HEK293 (cell line): Measurements from ENCODE around the gene ZSCAN5B.

Source experiments
- CTCF ChIP-seq: fragments of 450-650 bp; formaldehyde crosslinking; IDR thresholded peaks from 2 replicates; pipeline ENCODE4 v1.5.1; 2016; ENCODE audit warnings: missing biosample characterization, missing genetic modification characterization
- GLI4 ChIP-seq: fragments of 450-650 bp; formaldehyde crosslinking; IDR thresholded peaks from 2 replicates; pipeline ENCODE4 v1.5.1; 2016; ENCODE audit warnings: missing biosample characterization, missing genetic modification characterization
- MEIS1 ChIP-seq: sonication (generic); formaldehyde crosslinking; IDR thresholded peaks from 2 replicates; pipeline ENCODE4 v1.8.1; 2022; ENCODE audit warnings: missing genetic modification reagents, mild to moderate bottlenecking, borderline replicate concordance
- REPIN1 ChIP-seq: fragments of 450-650 bp; formaldehyde crosslinking; IDR thresholded peaks from 2 replicates; pipeline ENCODE4 v1.5.1; 2017; ENCODE audit warnings: missing biosample characterization, missing genetic modification characterization, low read depth
- SETDB1 ChIP-seq: IDR thresholded peaks from one replicate; pipeline ENCODE4 v1.6.1; 2017; ENCODE audit warnings: mild to moderate bottlenecking, low read length, moderate library complexity, mixed read lengths; ENCODE audit not compliant: insufficient read length
- YY1 ChIP-seq: fragments of 450-650 bp; formaldehyde crosslinking; IDR thresholded peaks from 2 replicates; pipeline ENCODE4 v1.5.1; 2018; ENCODE audit warnings: missing biosample characterization, missing genetic modification characterization
- ZNF112 ChIP-seq: fragments of 450-650 bp; formaldehyde crosslinking; IDR thresholded peaks from 2 replicates; pipeline ENCODE4 v1.5.0; 2017; ENCODE audit warnings: missing biosample characterization, missing genetic modification characterization
- ZNF174 ChIP-seq: fragments of 450-650 bp; formaldehyde crosslinking; IDR thresholded peaks from 2 replicates; pipeline ENCODE4 v1.5.0; 2017; ENCODE audit warnings: missing biosample characterization, mild to moderate bottlenecking, missing genetic modification characterization
- ZNF341 ChIP-seq: fragments of 450-650 bp; formaldehyde crosslinking; IDR thresholded peaks from 2 replicates; pipeline ENCODE4; 2016; ENCODE audit warnings: low read depth, missing biosample characterization, missing genetic modification characterization
- ZNF530 ChIP-seq: fragments of 450-650 bp; formaldehyde crosslinking; IDR thresholded peaks from 2 replicates; pipeline ENCODE4 v1.5.1; 2016; ENCODE audit warnings: low read depth, missing biosample characterization, missing genetic modification characterization
- ZNF639 ChIP-seq: fragments of 450-650 bp; formaldehyde crosslinking; IDR thresholded peaks from 2 replicates; pipeline ENCODE4 v1.5.1; 2016; ENCODE audit warnings: missing biosample characterization, missing genetic modification characterization
- TF ChIP-seq, protein P1 (sequence below): fragments of 450-650 bp; formaldehyde crosslinking; IDR thresholded peaks from 2 replicates; pipeline ENCODE4 v1.5.1; 2016; ENCODE audit warnings: missing biosample characterization, missing genetic modification characterization
- TF ChIP-seq, protein P2 (sequence below): fragments of 450-650 bp; formaldehyde crosslinking; IDR thresholded peaks from 2 replicates; pipeline ENCODE4 v1.5.0; 2017; ENCODE audit warnings: missing biosample characterization, missing genetic modification characterization, borderline replicate concordance

DNA sequence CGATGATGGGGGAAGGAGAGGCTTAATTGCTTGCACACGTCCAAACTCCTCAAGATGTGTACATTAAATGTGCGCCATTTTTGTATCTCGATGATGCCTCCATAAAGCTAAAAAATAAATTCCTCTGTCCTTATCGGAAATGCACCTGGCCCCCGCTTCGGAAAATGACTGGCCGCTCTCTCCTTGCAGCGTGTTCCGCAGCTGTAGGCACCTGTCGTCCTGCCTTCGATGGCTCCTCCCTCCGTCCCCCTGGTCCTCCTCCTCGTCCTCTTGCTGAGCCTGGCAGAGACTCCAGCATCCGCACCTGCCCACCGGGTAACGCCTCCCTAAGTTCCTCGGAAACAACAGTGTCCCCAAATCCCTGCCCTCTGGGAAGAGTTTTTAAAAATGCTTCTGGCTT, 20.7 kb downstream of the ZSCAN5B start:
- TF ChIP-seq YY1 (tag by site-specific recombination) (no peak), ZNF530 (tag by site-specific recombination) (no peak), CTCF (tag by site-specific recombination) (no peak), ZNF341 (tag by site-specific recombination) (no peak), MEIS1 (CRISPR knock-in tag) (no peak), SETDB1 (no peak), REPIN1 (tag by site-specific recombination) (no peak), ZNF112 (tag by site-specific recombination) (no peak), ZNF639 (tag by site-specific recombination) (no peak), GLI4 (tag by site-specific recombination) (no peak), ZNF174 (tag by site-specific recombination) (no peak)
- TF ChIP-seq, protein P1, sequence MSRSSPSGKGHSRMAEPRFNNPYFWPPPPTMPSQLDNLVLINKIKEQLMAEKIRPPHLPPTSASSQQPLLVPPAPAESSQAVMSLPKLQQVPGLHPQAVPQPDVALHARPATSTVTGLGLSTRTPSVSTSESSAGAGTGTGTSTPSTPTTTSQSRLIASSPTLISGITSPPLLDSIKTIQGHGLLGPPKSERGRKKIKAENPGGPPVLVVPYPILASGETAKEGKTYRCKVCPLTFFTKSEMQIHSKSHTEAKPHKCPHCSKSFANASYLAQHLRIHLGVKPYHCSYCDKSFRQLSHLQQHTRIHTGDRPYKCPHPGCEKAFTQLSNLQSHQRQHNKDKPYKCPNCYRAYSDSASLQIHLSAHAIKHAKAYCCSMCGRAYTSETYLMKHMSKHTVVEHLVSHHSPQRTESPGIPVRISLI = no peak
- TF ChIP-seq, protein P2, sequence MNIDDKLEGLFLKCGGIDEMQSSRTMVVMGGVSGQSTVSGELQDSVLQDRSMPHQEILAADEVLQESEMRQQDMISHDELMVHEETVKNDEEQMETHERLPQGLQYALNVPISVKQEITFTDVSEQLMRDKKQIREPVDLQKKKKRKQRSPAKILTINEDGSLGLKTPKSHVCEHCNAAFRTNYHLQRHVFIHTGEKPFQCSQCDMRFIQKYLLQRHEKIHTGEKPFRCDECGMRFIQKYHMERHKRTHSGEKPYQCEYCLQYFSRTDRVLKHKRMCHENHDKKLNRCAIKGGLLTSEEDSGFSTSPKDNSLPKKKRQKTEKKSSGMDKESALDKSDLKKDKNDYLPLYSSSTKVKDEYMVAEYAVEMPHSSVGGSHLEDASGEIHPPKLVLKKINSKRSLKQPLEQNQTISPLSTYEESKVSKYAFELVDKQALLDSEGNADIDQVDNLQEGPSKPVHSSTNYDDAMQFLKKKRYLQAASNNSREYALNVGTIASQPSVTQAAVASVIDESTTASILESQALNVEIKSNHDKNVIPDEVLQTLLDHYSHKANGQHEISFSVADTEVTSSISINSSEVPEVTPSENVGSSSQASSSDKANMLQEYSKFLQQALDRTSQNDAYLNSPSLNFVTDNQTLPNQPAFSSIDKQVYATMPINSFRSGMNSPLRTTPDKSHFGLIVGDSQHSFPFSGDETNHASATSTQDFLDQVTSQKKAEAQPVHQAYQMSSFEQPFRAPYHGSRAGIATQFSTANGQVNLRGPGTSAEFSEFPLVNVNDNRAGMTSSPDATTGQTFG (tag by site-specific recombination) = no peak
